Stimulated activated CD8-positive, alpha-beta memory T cell treated with anti-CD3 and anti-CD28 coated beads, Interleukin-12 subunit alpha, Interleukin-12 subunit beta, amount 100 ng/mL, for 24 hours (primary cell): ENCODE data around the gene ECEL1.

Source experiments
- DNase-seq: peaks from one replicate; pipeline ENCODE4 v3.0.0-alpha.2; 2020; ENCODE audit errors: extremely low read depth

Gene ECEL1

GRCh38 chr2:232498452-232498851 lies 10.8 kb upstream of the ECEL1 start:
- DNase-seq = no peak

- DNase-seq = no peak
These were observed 9.7 kb upstream of the ECEL1 start for GRCh38 chr2:232497348-232497747.

DNA sequence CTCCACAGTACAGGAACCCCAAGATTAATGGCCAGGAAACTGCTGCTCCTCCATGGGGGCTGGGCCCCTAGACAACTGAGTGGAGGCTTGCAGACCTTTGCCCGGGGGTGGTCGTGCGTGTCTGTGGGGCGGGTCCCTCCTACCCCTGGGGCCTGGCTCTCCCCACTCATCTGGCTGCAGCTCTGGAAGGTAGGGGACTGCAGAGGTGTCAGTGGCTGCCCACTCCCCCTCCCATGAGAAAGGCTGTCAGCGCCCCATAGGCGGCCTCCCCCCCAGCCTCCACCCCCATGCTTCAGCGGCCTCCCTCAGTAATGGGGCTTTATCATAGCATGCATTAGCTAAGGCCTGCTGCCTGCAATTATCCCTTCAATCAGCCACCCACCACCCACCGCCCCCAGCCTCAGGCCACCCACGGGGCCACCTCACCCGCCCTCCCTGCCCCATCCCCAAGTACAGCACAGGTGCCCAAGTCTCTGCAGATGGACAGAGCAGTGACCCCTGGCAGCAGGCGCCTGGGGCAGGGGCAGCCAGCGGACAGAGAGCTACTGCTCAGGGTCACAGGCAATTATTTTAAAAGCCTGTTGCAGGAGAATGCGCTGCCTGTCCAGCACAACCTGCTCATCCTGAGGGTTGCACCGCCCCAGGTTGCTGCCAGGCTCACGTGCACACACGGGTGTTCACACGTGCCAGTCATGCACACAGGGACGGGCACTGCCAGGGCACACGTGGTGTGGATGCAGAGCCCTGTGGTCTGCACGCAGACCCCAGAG lies 9.1 kb upstream of the ECEL1 start:
- no peak for DNase-seq

DNA sequence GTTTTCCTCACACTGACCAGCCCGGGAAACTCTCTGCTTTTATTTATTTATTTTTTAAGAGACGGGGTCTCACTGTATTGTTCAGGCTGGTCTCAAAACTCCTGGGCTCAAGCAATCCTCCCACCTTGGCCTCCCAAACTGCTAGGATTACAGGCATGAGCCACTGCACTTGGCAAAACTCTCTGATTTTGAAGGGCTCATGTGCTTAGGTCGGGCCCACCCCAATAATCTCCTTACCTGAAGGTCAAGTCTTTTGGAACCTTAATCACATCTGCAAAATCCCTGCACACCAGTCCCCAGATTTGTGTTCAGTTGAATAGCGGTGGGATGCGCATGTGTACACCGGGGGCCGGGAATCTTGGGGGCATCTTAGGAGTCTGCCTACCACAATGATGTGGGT lies 7.7 kb upstream of the ECEL1 start:
- no peak for DNase-seq

DNA sequence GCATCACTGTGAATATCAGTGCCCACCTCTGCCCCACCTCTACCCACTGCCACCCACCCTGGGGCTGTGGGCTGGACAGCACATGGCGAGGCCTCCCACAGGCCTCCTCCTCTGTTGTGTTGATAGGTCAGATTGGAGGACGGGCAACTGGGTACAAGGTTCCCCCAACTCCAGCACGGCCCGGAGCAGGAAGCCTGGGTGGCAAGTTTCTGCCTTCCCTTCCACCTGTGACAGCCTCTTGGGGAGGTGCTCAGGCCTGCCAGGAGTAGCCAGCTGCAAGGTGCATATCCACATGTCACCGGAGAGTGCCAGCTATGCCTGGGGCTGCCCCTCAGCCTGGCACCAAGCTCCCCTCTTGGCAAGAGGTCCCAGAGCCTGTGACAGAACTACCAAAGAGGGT lies 6.9 kb upstream of the ECEL1 start:
- DNase-seq = no peak

GRCh38 chr2:232493701-232494474 lies 6.3 kb upstream of the ECEL1 start:
- DNase-seq = no peak

GRCh38 chr2:232492963-232493700 lies 5.5 kb upstream of the ECEL1 start:
- DNase-seq = no peak

DNA sequence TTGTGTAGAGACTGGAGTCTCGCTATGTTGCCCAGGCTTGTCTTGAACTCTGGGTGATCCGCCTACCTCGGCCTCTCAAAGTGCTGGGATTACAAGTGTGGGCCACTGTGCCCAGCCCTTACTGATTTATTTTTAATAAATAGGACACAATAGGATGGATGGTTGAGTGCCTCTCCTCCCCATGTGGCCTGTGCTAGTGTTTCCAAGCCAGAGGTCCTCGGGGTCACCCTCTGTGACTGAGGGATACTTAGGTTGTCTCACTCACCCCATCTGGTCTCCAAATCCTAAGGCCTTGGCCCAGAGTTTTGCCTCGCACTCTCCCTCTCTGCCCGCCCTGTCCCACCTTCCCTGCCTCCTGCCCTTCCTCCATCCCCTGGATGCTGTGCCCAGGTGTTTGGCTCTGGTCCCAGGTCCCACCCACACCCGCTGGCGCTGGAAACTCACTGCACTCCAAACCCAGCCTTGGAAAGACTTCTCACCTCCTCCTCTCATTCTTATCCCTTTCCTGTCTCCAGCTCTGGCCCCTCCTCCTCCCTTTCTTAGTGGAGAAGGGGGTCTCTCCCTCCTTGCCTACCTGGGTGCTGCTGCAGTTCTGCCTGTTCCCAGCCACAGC lies 4.7 kb upstream of the ECEL1 start:
- no peak for DNase-seq

DNA sequence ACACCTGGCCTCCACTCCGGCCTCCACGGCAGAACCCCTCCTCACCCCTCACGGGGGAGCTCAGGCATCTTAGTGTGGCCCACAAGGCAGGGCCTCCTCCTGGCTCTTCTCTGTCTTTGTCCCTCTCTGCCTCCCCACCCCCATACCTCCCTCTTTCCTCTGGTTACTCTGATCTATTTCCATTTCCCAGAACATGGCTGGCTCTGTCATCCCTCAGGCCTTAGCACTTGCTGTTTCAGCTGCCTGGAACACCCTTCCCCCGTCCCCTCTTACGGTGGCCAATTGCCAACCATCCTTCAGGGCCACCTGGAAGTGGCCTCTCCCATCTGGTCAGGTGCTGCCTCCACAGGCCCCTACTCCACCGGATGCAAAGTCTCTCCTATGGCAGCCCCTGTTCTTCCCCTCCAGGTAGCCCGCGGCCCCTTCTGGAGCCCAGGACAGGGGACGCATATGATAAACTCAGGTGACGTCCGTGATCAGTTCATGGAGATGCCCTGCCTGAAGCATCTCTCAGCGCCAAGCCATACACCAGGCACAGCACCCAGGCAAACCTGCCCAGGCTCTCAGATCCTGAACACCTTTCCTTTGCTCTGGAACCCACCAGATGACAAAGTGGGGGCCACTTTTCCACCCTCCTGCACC lies 3.6 kb upstream of the ECEL1 start:
- no peak for DNase-seq

GRCh38 chr2:232490221-232491138 lies 2.8 kb upstream of the ECEL1 start:
- DNase-seq = no peak

- DNase-seq = no peak
These were observed 2.0 kb upstream of the ECEL1 start for GRCh38 chr2:232489516-232490220.

- DNase-seq = no peak
These were observed 1.2 kb upstream of the ECEL1 start for GRCh38 chr2:232488721-232489300.

DNA sequence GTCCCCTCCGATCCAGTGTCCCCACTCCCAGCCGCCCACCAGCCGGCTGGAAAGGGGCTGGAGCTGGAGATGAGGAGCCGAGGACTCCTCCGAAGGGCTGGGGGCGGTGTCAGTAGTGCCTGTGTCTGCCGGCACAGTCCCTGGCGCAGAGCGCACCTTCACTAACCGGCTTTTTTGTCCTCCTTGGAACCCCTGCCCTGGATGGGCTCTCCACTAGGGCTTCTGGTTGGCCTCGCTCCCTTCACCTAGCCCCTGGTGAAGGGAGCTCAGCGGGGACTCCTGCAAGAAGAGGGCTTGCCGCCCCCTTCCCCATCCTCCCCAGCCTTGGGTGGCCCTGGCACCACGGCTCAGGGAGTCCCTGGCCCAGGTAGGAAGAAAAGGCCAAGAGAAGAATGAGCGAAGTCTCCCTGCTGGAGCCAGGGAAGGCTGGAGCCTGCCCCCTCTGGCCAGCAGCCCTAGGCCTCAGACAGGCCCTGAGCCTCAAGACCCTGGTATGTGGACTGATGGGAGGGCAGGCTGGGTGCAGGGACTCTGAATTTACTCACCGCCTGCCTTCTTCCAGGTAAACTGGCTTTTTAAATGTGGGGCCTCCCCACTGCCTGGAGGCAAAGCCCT lies 570 bp upstream of the ECEL1 start:
- no peak for DNase-seq

- no peak for DNase-seq
These were observed 863 bp downstream of the ECEL1 start for GRCh38 chr2:232486558-232487384.

- no peak for DNase-seq
These were observed 1.7 kb downstream of the ECEL1 start for GRCh38 chr2:232485757-232486557.

DNA sequence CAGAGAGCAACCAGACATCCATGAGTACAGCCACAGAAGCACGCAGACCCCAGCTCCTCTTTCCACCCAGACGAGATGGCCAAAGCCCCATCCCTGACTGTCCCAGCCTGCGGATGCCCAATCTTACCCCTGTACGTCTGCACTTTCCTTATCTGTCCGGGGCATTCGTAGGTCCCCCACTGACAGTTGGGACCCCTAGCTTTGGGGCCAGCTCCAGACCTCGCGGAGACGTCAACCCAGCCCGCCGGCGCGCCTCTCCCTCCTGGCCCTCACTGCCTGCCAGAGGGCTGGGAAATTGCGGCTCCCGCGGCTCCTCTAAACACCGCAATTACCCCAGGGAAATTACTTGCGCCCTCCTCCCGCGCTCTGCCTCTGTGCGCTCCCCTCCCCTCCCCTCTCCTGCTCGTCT lies 2.3 kb downstream of the ECEL1 start:
- no peak for DNase-seq

DNA sequence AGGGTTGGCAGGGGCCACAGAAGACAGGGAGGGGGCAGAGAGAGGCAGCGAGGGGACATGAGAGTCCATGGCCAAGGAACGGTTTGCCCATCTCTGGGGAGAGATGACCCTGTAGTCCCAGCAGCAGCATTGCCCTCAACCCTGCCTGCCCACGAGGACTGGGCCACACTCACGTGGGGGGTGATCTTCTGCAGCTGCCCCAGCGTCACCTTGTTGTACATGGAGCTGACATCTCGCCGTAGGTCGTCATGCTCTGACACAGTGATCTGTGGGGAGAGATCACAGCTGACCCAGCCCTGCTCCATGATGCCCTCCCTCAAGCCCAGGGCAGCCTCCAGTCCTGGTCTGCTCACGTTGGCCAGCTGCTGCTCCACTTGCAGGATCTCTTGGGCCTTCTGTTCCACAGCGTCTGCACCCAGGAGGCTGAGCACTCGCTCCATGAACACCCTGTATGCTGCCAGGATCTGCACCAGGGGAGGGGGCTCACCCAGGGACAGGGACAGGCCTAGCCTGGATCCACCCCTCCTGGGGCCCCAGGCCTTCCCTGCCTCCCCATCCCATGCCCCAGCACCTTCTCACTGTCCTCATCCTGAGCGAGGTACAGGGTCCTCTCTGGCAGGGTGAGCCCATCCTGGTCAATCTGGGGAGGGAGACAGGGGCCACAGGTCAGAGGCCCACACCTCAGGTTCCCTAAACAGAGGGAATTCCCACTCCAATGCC lies 2.8 kb downstream of the ECEL1 start:
- no peak for DNase-seq
